H9 (cell line): ENCODE data around the gene MYO18B. TPM values are rescaled to one million over a fixed set of nuclear protein-coding genes. Genes with fewer than 3 reads are reported as not detected.

Experiments used
- DNase-seq: peaks from one replicate; pipeline ENCODE4 v3.0.0-alpha.2; 2017
- H2AFZ ChIP-seq: one replicate; pipeline ENCODE4 v1.6.1; 2013; ENCODE audit warnings: mild to moderate bottlenecking, low read length, control low read depth, moderate library complexity
- H2AK5ac ChIP-seq: 2 replicates; pipeline ENCODE4 v1.6.1; 2013; ENCODE audit warnings: low read length, control low read depth, mixed read lengths; ENCODE audit not compliant: insufficient read length
- H2BK120ac ChIP-seq: one replicate; pipeline ENCODE4 v1.6.1; 2013; ENCODE audit warnings: low read depth, mild to moderate bottlenecking, low read length, control low read depth, inconsistent platforms; ENCODE audit not compliant: poor library complexity, severe bottlenecking
- H2BK12ac ChIP-seq: 2 replicates; pipeline ENCODE4 v1.6.1; 2013; ENCODE audit warnings: low read length, control low read depth, mixed read lengths, low read depth; ENCODE audit not compliant: insufficient read length
- H2BK15ac ChIP-seq: 2 replicates; pipeline ENCODE4 v1.6.1; 2013; ENCODE audit warnings: low read depth, low read length, control low read depth
- H2BK20ac ChIP-seq: one replicate; pipeline ENCODE4 v1.6.1; 2013; ENCODE audit warnings: low read depth, mild to moderate bottlenecking, low read length, control low read depth, inconsistent platforms; ENCODE audit not compliant: poor library complexity, severe bottlenecking
- H2BK5ac ChIP-seq: 2 replicates; pipeline ENCODE4 v1.6.1; 2013; ENCODE audit warnings: low read length, control low read depth, mixed read lengths; ENCODE audit not compliant: insufficient read length
- H3K14ac ChIP-seq: 2 replicates; pipeline ENCODE4 v1.6.1; 2013; ENCODE audit warnings: low read length, control low read depth; ENCODE audit not compliant: insufficient read depth
- H3K18ac ChIP-seq: 2 replicates; pipeline ENCODE4 v1.6.1; 2013; ENCODE audit warnings: low read depth, mild to moderate bottlenecking, mixed read lengths, low read length, control low read depth; ENCODE audit not compliant: insufficient read length
- H3K23ac ChIP-seq: 2 replicates; pipeline ENCODE4 v1.6.1; 2013; ENCODE audit warnings: low read length, control low read depth, mixed read lengths, low read depth; ENCODE audit not compliant: insufficient read length
- H3K23me2 ChIP-seq: 2 replicates; pipeline ENCODE4 v1.6.1; 2013; ENCODE audit warnings: low read depth, mild to moderate bottlenecking, mixed read lengths, low read length, control low read depth; ENCODE audit not compliant: insufficient read length, poor library complexity, severe bottlenecking
- H3K27ac ChIP-seq: 2 replicates; pipeline ENCODE4 v1.5.1; 2013; ENCODE audit warnings: low read length, control low read depth, mixed read lengths, low read depth; ENCODE audit not compliant: insufficient read length
- H3K27me3 ChIP-seq: 2 replicates; pipeline ENCODE4 v1.6.1; 2013; ENCODE audit warnings: low read length, control low read depth, inconsistent platforms; ENCODE audit not compliant: insufficient read depth
- H3K4ac ChIP-seq: 2 replicates; pipeline ENCODE4 v1.6.1; 2013; ENCODE audit warnings: low read depth, mild to moderate bottlenecking, control low read depth, inconsistent platforms, low read length, moderate library complexity
- H3K4me1 ChIP-seq: 2 replicates; pipeline ENCODE4 v1.6.1; 2013; ENCODE audit warnings: low read length, control low read depth, inconsistent platforms; ENCODE audit not compliant: insufficient read depth
- H3K4me2 ChIP-seq: 2 replicates; pipeline ENCODE4 v1.6.1; 2013; ENCODE audit warnings: low read length, control low read depth, mixed read lengths; ENCODE audit not compliant: insufficient read length, insufficient read depth
- H3K56ac ChIP-seq: 2 replicates; pipeline ENCODE4 v1.6.1; 2013; ENCODE audit warnings: low read depth, mild to moderate bottlenecking, mixed read lengths, low read length, control low read depth; ENCODE audit not compliant: insufficient read length
- H3K79me1 ChIP-seq: 2 replicates; pipeline ENCODE4 v1.6.1; 2013; ENCODE audit warnings: low read depth, mild to moderate bottlenecking, moderate library complexity, low read length, control low read depth, inconsistent platforms; ENCODE audit not compliant: insufficient read depth, poor library complexity, severe bottlenecking
- H3K79me2 ChIP-seq: 2 replicates; pipeline ENCODE4 v1.6.1; 2013; ENCODE audit warnings: low read length, control low read depth, inconsistent platforms; ENCODE audit not compliant: insufficient read depth
- H3K9ac ChIP-seq: 2 replicates; pipeline ENCODE4 v1.6.1; 2013; ENCODE audit warnings: low read length, control low read depth, mixed read lengths; ENCODE audit not compliant: insufficient read length; ENCODE audit errors: extremely low read depth
- H3K9me3 ChIP-seq: one replicate; pipeline ENCODE4 v1.6.1; 2013; ENCODE audit warnings: low read depth, low read length, inconsistent platforms; ENCODE audit not compliant: control insufficient read depth
- H3T11ph ChIP-seq: one replicate; pipeline ENCODE4 v1.6.1; 2013; ENCODE audit warnings: mild to moderate bottlenecking, low read length, control low read depth, inconsistent platforms
- H4K20me1 ChIP-seq: one replicate; pipeline ENCODE4 v1.6.1; 2013; ENCODE audit not compliant: control insufficient read depth, insufficient read length, insufficient read depth
- H4K5ac ChIP-seq: 2 replicates; pipeline ENCODE4 v1.6.1; 2013; ENCODE audit warnings: low read depth, mild to moderate bottlenecking, mixed read lengths, low read length, control low read depth; ENCODE audit not compliant: insufficient read length
- H4K8ac ChIP-seq: replicated peaks from 2 replicates; pipeline ENCODE4 v1.6.1; 2013; ENCODE audit warnings: low read length, control low read depth, mixed read lengths, low read depth; ENCODE audit not compliant: insufficient read length
- H4K91ac ChIP-seq: 2 replicates; pipeline ENCODE4 v1.6.1; 2013; ENCODE audit warnings: low read depth, mild to moderate bottlenecking, moderate library complexity, mixed read lengths, low read length, control low read depth; ENCODE audit not compliant: insufficient read length
- H3K27ac Mint-ChIP-seq, 3 experiments: 2 replicates in 2 of 3; 3 replicates in 1 of 3; pipeline ENCODE4 v1.8.0; 2020 to 2021; ENCODE audit warnings: mixed read lengths in 3 of 3, mild to moderate bottlenecking in 1 of 3, moderate library complexity in 1 of 3
- H3K27me3 Mint-ChIP-seq: 2 replicates; pipeline ENCODE4 v1.8.0; 2021; ENCODE audit warnings: low read depth, mild to moderate bottlenecking, moderate library complexity, mixed read lengths
- H3K36me3 Mint-ChIP-seq, 3 experiments: 2 replicates in 2 of 3; 3 replicates in 1 of 3; pipeline ENCODE4 v1.8.0; 2020 to 2021; ENCODE audit warnings: low read depth in 3 of 3, mixed read lengths in 3 of 3; ENCODE audit not compliant: insufficient read depth in 1 of 3
- H3K4me1 Mint-ChIP-seq, 2 experiments: 2 replicates each; pipeline ENCODE4 v1.8.0; 2020; ENCODE audit warnings: mixed read lengths in 2 of 2
- H3K4me3 Mint-ChIP-seq, 2 experiments: 2 replicates in 1 of 2; 3 replicates in 1 of 2; pipeline ENCODE4 v1.8.0; 2020 to 2021; ENCODE audit warnings: mild to moderate bottlenecking in 2 of 2, mixed read lengths in 2 of 2, moderate library complexity in 1 of 2
- H3K9me3 Mint-ChIP-seq, 2 experiments: 2 replicates in 1 of 2; 3 replicates in 1 of 2; pipeline ENCODE4 v1.8.0; 2020; ENCODE audit warnings: mild to moderate bottlenecking in 2 of 2, mixed read lengths in 2 of 2, moderate library complexity in 1 of 2
- WGBS: extraction: QIAGEN DNeasy Blood & Tissue Kit; methylation state at CpG from one replicate; pipeline ENCODE4 v1.1.7; 2013; ENCODE audit warnings: missing lambda C conversion rate, low lambda C conversion rate, mixed read lengths; ENCODE audit not compliant: insufficient read length; ENCODE audit errors: extremely low coverage; 5-methylcytosine and 5-hydroxymethylcytosine counted together
- total RNA-seq: library from RNA; stranded (reverse); gene quantifications from 2 replicates; pipeline ENCODE4 v1.2.1, GENCODE V29; 2021
- TF ChIP-seq, protein P1 (sequence below): fragments of 200-600 bp; sonication (generic); conservative IDR thresholded peaks from 3 replicates; pipeline ENCODE4 v1.8.0; 2021; ENCODE audit warnings: antibody characterized with exemption, mild to moderate bottlenecking

The MYO18B gene
- total RNA-seq, 1 experiment from 2014 or later, result 0.46 TPM

GRCh38 chr22:25919452-25919851 lies 177.5 kb downstream of the MYO18B start:
- Histone ChIP-seq H3K9ac (no peak overlapping the region), H2BK12ac (no peak overlapping the region), H3K23ac (no peak overlapping the region), H3T11ph (no peak overlapping the region), H4K91ac (no peak overlapping the region), H3K79me1 (no peaks in the 10 kb centered on the region), H3K4me1 (peaks cover 27% of the 10 kb centered on the region), H2BK20ac (no peak overlapping the region), H3K4ac (no peak overlapping the region), H4K8ac (no peak overlapping the region), H3K56ac (no peak overlapping the region), H2BK15ac (no peak overlapping the region), H2BK120ac (no peak overlapping the region), H3K79me2 (no peaks in the 10 kb centered on the region), H3K18ac (no peak overlapping the region), H3K27ac (no peak overlapping the region), H3K9me3 (no peaks in the 10 kb centered on the region), H3K23me2 (no peaks in the 10 kb centered on the region), H4K20me1 (no peaks in the 10 kb centered on the region), H3K14ac (no peak overlapping the region), H2AK5ac (no peak overlapping the region), H4K5ac (no peak overlapping the region), H2BK5ac (no peak overlapping the region), H2AFZ (no peak overlapping the region), H3K27me3 (peaks cover 4% of the 10 kb centered on the region; the same call in 1 of the 2 replicates), H3K4me2 (no peak overlapping the region)
- H3K36me3 Mint-ChIP-seq, result no peaks in the 10 kb centered on the region
- WGBS, result no CpG with 5 or more reads among the region's 4 CpGs
- H3K4me3 Mint-ChIP-seq, result no peak overlapping the region
- TF ChIP-seq, protein P1, sequence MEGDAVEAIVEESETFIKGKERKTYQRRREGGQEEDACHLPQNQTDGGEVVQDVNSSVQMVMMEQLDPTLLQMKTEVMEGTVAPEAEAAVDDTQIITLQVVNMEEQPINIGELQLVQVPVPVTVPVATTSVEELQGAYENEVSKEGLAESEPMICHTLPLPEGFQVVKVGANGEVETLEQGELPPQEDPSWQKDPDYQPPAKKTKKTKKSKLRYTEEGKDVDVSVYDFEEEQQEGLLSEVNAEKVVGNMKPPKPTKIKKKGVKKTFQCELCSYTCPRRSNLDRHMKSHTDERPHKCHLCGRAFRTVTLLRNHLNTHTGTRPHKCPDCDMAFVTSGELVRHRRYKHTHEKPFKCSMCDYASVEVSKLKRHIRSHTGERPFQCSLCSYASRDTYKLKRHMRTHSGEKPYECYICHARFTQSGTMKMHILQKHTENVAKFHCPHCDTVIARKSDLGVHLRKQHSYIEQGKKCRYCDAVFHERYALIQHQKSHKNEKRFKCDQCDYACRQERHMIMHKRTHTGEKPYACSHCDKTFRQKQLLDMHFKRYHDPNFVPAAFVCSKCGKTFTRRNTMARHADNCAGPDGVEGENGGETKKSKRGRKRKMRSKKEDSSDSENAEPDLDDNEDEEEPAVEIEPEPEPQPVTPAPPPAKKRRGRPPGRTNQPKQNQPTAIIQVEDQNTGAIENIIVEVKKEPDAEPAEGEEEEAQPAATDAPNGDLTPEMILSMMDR, result no peak
- H3K27me3 Mint-ChIP-seq, result peaks cover 22% of the 10 kb centered on the region
- H3K9me3 Mint-ChIP-seq, result no peaks in the 10 kb centered on the region; a peak in 1 of 5 replicates
- no peak overlapping the region for H3K27ac Mint-ChIP-seq
- H3K4me1 Mint-ChIP-seq, result peaks cover 33 to 34% of the 10 kb centered on the region in 2 experiments
- DNase-seq, result no peak
